IPS-18c (cell line): ENCODE measurements around the gene FDXACB1.

Experiments used
- H3K4me3 ChIP-seq: 2 replicates; pipeline ENCODE4 v1.7.0; 2013; ENCODE audit warnings: low read depth, mild to moderate bottlenecking, low read length, moderate library complexity; ENCODE audit not compliant: insufficient read depth
- H3K9me3 ChIP-seq: one replicate; pipeline ENCODE4 v1.6.1; 2013; ENCODE audit warnings: mild to moderate bottlenecking, low read length, moderate library complexity; ENCODE audit not compliant: control insufficient read depth, insufficient read depth

FDXACB1 gene

GRCh38 chr11:111829185-111829968, 49.6 kb downstream of the FDXACB1 start:
- Histone ChIP-seq H3K9me3 (no peaks in the 10 kb centered on the region), H3K4me3 (no peak overlapping the region)

GRCh38 chr11:111826322-111826950, 52.5 kb downstream of the FDXACB1 start:
- H3K4me3 ChIP-seq, result no peak overlapping the region
- no peaks in the 10 kb centered on the region for H3K9me3 ChIP-seq
